Uterus (tissue), 4 donors: ENCODE data around the gene KLHL3. TPM values are rescaled to one million over a fixed set of nuclear protein-coding genes. Genes with fewer than 3 reads are reported as not detected.

Source experiments
- DNase-seq, 2 donors: peaks; one replicate each; pipeline ENCODE4 v3.0.0-alpha.2; 2019 to 2020
- H3K27ac ChIP-seq, 2 donors: fragments of 200-600 bp; sonication (generic); 1 replicate in 1 of 2; 2 replicates in 1 of 2; pipeline ENCODE4 v1.5.1; 2016 to 2018
- H3K27me3 ChIP-seq, 2 donors: fragments of 200-600 bp; sonication (generic); one replicate each; pipeline ENCODE4 v1.5.1; 2018 to 2019; ENCODE audit warnings: control low read depth in 1 of 2
- H3K36me3 ChIP-seq, 2 donors: fragments of 200-600 bp; sonication (generic); one replicate each; pipeline ENCODE4 v1.5.1; 2019; ENCODE audit warnings: control low read depth in 1 of 2
- H3K4me1 ChIP-seq, 2 donors: fragments of 200-600 bp; sonication (generic); one replicate each; pipeline ENCODE4 v1.5.1; 2018 to 2019; ENCODE audit warnings: control low read depth in 1 of 2
- H3K4me3 ChIP-seq, 2 donors: fragments of 200-600 bp; sonication (generic); 1 replicate in 1 of 2; 2 replicates in 1 of 2; pipeline ENCODE4 v1.5.1; 2018 to 2019; ENCODE audit warnings: mild to moderate bottlenecking in 1 of 2
- H3K9me3 ChIP-seq, 2 donors: fragments of 200-600 bp; sonication (generic); one replicate each; pipeline ENCODE4 v1.5.1; 2019; ENCODE audit warnings: control low read depth in 1 of 2
- POLR2A ChIP-seq, 2 donors: fragments of 450-650 bp; IDR thresholded peaks; one replicate each; pipeline ENCODE4 v1.6.1; 2016; ENCODE audit warnings: antibody characterized with exemption in 2 of 2, mild to moderate bottlenecking in 1 of 2, moderate library complexity in 1 of 2
- intact Hi-C: fragments of 100-400 bp; cut with DNase I; formaldehyde crosslinking; loops from one replicate; pipeline ENCODE4 v1.15.1; 2023; ENCODE audit warnings: low total_unique reads
- total RNA-seq, 4 donors: library from RNA; depleted of rRNA in 3 of 4; stranded (reverse); fragments of >200 nt in 3 of 4; gene quantifications; one replicate each; pipeline versions ENCODE4 v1.1.0 to v1.2.4, GENCODE V29; 2014 to 2023
- TF ChIP-seq, protein P1 (sequence below), 4 experiments: fragments of 200-600 bp in 2 of 4; fragments of 450-650 bp in 2 of 4; sonication (generic) in 2 of 4; IDR thresholded peaks; one replicate each; pipeline ENCODE4 v1.5.1; 2016 to 2019; ENCODE audit warnings: antibody characterized with exemption in 4 of 4, mild to moderate bottlenecking in 2 of 4, moderate library complexity in 1 of 4
- donor health status: DM: yes; HTN: yes; CAD: no.

KLHL3 gene
- total RNA-seq, 4 donors from 2014 or later: 3.1 to 21.8 (median 8.9) TPM

DNA sequence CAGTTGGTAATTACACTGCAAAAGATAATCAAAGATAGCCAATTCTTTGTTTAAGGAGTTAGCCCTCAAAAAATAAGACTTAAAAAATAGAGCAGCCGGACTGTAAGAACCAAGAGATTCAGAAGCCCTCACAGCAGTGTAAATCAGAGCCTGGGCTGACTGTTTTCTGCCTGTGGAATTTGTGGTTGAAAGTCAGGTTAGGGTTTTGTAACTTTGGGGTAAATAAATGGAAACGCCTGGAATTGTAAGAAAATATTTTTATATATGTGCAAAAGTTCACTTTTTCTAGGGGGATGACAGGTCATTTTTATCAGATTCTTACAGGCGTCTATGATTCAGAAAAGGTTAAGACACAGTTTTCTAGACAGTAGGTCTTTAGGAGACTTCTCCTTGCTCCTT is 35.6 kb downstream of the KLHL3 start:
- Histone ChIP-seq H3K9me3 (no peaks in the 10 kb centered on the region), H3K27ac (peak overlapping the region; percentile 7 to 67), H3K4me3 (no peak overlapping the region), H3K36me3 (no peaks in the 10 kb centered on the region), H3K27me3 (no peaks in the 10 kb centered on the region), H3K4me1 (no peaks in the 10 kb centered on the region)
- TF ChIP-seq, protein P1, sequence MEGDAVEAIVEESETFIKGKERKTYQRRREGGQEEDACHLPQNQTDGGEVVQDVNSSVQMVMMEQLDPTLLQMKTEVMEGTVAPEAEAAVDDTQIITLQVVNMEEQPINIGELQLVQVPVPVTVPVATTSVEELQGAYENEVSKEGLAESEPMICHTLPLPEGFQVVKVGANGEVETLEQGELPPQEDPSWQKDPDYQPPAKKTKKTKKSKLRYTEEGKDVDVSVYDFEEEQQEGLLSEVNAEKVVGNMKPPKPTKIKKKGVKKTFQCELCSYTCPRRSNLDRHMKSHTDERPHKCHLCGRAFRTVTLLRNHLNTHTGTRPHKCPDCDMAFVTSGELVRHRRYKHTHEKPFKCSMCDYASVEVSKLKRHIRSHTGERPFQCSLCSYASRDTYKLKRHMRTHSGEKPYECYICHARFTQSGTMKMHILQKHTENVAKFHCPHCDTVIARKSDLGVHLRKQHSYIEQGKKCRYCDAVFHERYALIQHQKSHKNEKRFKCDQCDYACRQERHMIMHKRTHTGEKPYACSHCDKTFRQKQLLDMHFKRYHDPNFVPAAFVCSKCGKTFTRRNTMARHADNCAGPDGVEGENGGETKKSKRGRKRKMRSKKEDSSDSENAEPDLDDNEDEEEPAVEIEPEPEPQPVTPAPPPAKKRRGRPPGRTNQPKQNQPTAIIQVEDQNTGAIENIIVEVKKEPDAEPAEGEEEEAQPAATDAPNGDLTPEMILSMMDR (IDR thresholded peaks at IDR 0.05): no peak
- no peak for TF ChIP-seq POLR2A (IDR thresholded peaks at IDR 0.05)
- intact Hi-C loops: no loop called here
- DNase-seq: no peak

DNA sequence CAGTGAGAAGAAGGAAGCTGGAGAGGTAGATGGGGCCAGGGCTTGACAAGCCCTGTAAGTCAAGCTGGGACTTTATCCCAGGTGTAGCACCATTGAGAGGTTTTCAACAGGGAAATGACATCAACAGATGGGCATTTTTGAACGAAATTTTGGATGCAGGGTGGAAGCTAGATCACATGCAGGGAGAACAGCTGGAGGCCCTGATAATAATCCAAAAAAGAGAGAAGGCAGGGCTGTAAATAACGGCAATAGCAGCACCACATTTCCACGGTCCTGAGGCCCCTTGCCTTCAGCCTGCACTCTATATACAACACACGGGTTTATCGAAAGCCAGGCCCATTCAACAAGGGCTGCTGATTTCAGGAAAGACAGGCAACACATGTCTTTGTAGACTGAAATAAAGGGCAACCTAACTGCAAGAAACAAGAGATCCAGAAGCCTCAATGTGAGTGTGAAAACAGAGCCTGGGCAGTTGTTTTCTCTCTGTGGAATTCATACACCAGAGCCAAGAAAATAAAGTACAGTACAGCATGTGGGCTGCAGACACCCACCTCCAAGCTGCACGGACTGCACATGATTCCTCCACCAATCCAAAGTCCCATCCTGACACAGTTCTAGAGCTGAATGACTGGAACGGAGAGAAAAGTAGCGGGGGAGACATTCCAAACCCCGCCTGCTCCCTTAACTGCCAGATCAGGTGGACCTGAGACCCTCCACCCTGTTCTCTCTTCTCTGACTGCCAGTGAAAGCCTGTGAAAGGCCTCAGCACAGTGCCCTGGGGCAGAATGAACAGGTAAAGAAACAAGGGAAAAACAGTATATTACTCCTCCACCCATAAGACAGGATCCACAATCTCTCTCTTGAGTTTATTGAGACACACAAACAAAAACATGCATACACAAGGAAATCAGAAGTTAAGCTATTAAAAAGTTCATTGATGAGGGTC is 36.3 kb downstream of the KLHL3 start:
- H3K36me3 ChIP-seq: no peaks in the 10 kb centered on the region
- peak overlapping the region; percentile 7 to 67 for H3K27ac ChIP-seq
- no peak for DNase-seq
- H3K4me1 ChIP-seq: no peaks in the 10 kb centered on the region
- H3K27me3 ChIP-seq: no peaks in the 10 kb centered on the region
- intact Hi-C loops: no loop called here
- no peak for TF ChIP-seq POLR2A (IDR thresholded peaks at IDR 0.05)
- TF ChIP-seq, protein P1 (IDR thresholded peaks at IDR 0.05): no peak
- H3K9me3 ChIP-seq: no peaks in the 10 kb centered on the region
- H3K4me3 ChIP-seq: no peak overlapping the region

DNA sequence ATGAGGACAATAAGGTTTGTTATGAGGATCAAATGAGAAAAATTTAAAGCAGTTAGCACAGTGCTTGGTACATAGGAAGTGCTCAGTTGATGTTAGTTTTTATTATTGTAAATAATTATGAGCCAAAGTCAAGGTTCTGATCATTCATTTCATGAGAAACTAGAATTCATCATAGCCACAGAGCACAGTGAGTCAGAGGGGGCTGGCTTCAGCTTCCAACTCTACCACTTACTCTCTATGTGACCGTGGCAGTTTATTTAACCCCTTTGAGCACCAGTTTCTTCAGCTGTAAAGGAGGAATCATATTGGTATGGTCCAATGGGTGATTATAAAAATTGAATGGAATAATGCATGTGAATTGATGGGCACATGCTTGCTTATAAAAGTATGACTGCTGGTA is 39.4 kb downstream of the KLHL3 start:
- Histone ChIP-seq H3K36me3 (no peaks in the 10 kb centered on the region), H3K9me3 (no peaks in the 10 kb centered on the region), H3K27ac (peak overlapping the region in 1 of 2 donors; percentile 33), H3K4me1 (no peaks in the 10 kb centered on the region), H3K27me3 (no peaks in the 10 kb centered on the region), H3K4me3 (no peak overlapping the region)
- TF ChIP-seq POLR2A (IDR thresholded peaks at IDR 0.05): no peak
- TF ChIP-seq, protein P1 (IDR thresholded peaks at IDR 0.05): no peak
- intact Hi-C loops: no loop called here
- no peak for DNase-seq

DNA sequence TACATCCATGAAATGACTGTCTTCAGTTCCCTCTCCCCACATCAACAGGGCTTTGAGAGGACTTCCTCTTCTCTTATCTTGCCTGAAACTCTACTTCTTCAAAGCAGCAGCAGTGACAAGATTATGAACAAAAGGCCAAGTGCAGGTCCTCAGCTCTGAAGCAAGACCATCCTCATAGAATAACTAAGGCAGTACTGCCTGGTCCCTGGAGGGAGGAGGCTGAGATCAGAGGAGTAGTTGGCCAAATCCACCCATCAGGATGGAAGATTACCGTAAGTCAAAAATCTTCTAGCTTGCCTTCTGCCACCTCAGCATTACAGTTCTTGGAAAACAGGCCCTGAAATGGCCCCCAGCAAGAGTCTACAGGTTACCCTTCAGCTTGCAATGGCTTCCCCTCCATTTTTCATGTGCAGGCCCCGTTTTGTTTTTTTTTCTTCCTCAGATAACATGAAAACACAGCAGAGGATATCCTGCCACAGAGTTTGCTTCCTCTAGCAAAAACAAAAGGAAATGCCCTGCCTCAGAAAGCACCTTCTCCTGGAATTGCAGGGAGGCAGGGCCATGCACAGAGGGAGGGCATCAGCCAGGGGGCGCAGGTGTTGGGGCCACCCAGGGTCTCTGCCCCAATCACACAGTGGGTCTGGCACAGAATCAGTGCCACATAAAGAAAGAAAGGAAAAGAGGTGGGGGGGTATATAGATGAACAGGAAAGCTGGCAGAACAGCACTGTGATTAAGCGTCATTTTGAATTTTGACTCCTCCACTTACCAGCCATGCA is 40.0 kb downstream of the KLHL3 start:
- Histone ChIP-seq H3K27ac (peak overlapping the region; percentile 7 to 39), H3K36me3 (no peaks in the 10 kb centered on the region), H3K4me1 (no peaks in the 10 kb centered on the region), H3K9me3 (no peaks in the 10 kb centered on the region), H3K27me3 (no peaks in the 10 kb centered on the region), H3K4me3 (no peak overlapping the region)
- no peak for TF ChIP-seq POLR2A (IDR thresholded peaks at IDR 0.05)
- TF ChIP-seq, protein P1 (IDR thresholded peaks at IDR 0.05): peak in 1 of 4 experiments; percentile 22
- peak in 1 of 2 donors; percentile 17 for DNase-seq
- intact Hi-C loops: no loop called here
